Fibroblast of skin of abdomen (primary cell): ENCODE results near the gene HYAL4.

Source experiments
- DNase-seq: peaks from one replicate; pipeline ENCODE4 v3.0.0-alpha.2; 2013

The HYAL4 gene

DNA sequence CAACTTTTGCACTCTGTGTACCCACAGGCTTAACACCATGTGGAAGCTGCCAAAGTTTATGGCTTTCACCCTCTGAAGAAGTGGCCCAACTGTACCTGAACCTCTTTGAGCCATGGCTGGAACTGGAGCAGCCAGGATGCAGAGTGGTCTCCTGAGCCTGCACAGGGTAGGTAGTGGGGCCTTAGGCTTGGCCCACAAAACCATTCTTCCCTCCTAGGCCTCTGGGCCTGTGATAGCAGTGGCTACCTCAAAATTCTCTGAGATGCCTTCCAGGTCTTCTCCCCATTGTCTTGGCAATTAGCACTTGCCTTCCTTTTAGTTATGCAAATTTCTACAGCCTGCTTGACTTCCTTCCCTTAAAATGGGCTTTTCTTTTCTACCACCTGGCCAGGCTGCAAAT is 60.7 kb downstream of the HYAL4 start:
- no peak for DNase-seq

DNA sequence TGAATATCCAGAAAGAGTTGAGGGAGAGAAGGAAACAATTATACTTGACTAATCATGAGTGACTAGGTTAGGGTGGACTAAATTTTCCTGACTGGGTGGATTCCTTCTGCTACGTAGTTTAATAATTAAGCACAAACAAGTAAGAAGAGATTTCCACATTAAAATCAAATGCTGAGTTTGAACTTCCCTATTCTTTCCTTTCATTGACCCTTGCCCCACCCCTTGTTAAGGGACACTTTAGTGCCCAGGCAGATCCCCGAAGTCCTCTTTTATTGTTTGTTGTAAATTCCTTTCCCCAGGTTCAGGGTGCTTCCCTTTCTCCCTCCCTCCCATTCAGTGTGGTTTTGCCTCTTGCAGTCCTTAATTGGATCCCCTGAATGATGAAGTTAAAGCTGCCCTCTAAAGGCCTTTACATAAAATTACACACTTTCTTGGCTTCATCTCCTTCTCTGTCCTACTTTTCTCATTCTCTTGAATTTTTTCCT is 71.3 kb downstream of the HYAL4 start:
- no peak for DNase-seq

DNA sequence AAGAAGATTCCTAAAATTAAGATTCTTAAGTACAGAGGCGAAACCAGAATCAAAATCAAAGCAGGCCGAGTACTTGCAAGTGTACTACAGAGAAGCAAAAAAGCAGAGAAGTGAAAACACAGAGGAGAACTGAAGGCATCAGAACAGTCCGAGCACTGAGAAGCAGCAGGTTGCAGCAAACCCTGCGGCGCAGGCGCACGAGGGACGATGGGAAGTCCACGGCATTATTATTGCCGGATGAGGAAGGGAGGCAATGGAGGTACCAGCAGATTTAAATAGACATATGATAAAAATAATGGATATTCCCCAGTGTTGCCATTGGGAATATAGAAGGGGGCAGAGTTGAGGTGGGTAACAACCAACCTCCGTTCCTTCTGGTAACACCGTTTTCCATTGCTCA is 72.9 kb downstream of the HYAL4 start:
- DNase-seq, result no peak

DNA sequence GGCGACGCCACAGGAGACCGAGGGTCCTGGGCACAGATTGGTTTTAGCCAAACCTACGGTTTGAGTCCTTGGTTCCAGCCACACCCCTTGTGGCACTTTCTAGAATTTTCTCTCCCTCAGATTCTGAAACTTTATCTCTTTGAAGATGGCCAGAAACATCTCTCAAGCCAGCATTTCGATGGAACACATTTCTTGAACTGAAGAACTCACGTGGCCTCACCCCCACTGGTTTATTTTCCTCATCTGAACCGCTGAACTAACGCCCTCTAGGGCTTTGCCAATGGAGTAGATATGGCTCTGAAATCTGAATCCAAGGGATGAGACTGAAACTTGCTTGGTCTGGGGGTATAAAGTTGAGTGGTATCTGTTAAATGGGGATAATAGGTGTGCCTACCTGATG is 73.3 kb downstream of the HYAL4 start:
- no peak for DNase-seq

DNA sequence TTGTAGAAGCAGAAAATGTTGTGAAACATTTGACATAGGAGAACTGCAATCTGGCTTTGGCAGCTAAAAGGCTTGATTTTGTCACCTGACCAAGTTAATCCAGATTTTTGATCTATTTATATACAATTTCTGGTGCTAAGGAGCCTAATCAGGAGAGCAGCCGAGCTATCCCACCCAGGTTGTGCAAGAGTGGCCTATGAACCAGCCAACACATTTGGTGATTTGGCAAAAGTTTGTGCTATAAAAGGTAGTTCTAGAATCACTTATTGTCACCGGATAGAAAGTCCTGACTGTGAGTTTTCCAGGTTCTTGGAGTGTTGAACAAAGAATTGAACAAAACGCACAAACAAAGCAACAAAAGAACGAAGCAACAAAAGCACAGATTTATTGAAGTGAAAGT is 78.6 kb downstream of the HYAL4 start:
- no peak for DNase-seq

DNA sequence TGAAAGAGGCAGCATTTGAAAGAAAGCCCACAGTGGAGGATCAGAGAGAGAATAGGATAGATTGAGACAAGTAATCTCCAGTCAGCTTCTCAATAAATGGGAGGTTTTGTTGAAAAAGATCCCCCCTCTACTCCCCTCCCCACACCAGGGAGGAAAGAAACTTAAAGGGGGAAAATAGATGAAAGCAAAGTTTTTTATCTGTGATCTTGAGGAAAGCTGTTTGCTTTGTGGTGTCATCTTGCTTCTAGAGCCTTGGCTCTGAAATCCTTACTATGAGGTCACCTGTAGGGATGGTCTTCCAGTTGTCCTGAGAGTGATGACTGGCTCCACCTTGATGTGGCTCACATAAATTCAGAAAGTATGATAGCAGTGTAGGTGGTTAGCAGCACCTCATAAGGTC is 80.0 kb downstream of the HYAL4 start, which contains the start of gene SPAM1:
SPAM1 (plus strand) TSS at position 301 of the 400 bp plus-strand sequence. CDS start 28,330 bp downstream, outside the sequence.
- DNase-seq, result no peak
